Stimulated activated CD4-positive, alpha-beta T cell treated with anti-CD3 and anti-CD28 coated beads, Interleukin-1b, Interleukin-23, amount 100 ng/mL, for 4 hours (primary cell): Measurements from ENCODE around the gene CDYL.

Experiments used
- DNase-seq, 2 donors: peaks; one replicate each; pipeline ENCODE4 v3.0.0-alpha.2; 2020; ENCODE audit warnings: low read depth in 2 of 2

The CDYL gene

DNA sequence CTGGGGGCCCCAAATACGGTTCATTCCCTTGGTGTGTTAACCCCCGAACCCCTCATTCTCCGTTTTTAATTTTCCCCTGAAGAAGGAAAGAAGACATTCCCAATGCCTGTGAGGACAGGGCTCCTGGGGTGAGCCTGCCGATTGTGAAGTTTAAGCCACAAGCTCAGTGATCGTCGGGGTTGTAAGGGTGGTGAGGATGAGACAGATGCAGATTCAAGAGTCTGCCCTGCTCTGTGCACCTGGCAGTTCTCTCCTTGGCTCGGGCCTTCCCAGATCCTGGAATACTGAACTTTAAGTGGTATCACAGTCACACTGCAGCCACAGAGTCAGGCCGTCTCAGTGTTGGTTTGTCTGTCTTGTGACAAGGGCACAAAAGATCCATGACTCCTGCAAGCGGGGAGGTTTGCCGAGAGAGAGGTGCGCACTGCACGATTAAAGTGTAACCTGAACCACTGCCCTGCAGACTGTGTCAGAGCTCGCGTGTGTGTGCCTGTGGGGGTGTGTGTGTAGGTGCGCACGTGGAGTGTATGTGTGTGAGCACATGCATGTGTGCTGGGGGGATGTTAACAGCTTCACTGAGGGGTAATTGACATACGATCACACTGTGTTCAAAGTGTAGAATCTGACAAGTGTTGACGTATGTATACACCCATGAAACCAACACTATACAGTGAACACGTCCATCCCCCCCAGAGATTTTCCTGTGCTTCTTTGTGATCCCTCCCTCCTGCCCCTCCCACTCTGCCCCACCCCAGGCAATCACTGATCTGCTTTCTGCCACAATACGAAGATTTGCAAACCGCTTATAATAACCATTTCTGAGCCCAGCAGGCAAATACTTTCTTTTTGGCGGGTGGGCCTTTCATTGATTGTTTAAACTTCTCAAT lies 188.7 kb downstream of the CDYL start:
- no peak for DNase-seq

DNA sequence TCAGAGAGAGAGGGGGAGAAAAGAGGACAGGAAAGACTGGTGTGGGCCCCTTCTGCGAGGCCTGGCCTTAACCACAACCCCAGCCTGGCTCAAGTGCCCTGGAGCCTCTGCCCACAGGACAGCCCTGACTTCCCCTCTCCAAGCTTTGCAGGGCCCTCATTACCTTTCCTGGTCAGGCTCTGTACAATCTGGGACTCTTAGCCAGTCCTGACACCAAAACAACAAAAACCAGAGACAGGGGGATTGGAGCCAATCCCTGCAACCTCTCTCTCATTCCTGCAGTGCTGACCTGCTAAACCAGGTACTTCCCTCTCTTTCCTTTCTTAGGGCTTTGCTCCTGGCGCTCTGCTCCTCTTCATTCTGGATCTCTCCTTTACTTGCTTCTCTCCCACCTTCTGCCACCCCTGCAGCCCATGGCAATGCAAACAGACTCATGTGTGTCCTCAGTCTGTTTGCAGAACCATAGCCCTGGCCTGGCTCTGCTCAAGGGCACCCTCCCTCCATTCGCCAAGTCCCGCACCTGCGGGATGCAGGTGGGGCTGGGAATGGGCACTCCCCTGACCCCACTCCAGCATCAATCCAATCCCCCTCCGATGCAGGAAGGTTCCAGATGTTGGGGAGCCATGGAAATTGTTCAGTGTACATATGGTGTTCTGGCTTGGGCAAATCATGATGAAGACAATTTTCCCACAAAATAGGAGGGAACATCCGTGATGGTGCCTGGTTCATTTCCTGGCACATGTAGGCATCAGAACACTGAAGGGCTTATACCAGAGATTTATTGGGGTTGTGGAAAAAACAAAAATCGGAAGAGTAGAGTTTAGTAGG lies 189.6 kb downstream of the CDYL start:
- no peak for DNase-seq

DNA sequence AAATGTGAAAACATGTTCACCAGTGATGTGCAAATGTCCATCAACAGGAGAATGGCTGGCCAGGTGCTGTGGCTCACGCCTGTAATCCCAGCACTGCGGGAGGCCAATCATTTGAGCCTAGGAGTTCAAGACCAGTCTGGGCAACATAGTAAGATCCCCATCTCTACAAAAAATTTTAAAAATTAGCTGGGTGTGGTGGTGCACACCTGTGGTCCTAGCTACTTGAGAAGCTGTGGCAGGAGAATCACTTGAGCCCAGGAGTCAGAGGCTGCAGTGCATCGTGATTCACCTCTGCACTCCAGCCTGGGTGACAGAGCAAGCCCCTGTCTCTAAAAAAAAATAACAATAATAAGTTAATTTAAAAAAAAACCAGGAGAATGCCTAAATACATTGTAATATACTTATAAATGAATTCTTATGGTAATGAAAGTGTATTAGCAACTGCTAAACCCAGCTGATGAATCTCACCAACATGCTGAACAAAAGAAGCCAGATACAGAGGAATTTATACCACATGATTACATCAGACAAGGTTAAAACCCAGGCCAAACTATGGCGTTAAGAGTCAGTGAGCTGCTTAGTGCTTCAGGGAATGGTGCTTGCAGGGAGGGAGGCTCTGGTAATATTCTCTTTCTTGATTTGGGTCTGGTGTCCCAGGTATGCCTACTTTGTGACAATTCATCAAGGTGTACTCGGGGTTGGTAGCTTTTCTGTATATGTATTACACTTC lies 191.3 kb downstream of the CDYL start:
- DNase-seq = no peak

DNA sequence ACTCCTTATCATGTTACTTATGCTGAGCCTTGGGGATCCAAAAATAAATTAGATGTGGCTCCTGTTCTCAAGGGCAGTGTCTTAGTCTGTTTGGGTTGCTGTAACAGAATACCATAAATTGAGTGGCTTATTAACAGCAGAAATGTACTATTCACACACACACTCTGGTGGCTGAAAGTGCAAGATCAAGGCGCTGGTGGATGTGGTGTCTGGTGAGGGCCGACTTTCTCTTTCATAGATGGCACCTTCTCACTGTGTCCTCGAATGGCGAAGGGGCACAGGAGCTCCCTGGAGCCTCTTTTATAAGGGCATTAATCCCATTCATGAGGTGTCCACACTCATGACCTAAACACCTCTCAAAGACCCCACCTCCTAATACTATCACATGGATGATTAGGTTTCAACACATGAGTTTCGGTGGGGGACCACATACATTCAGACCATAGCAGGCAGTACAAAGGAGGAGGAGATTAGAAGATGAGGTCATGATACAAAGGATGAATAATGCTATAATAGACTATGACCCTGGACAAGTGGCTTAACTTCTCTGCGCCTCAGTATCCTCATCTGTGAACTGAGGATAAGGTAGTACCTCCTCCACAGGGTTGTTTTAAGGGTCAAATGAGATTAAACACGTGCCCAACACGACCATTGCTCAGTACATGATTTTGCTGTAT lies 193.5 kb downstream of the CDYL start:
- DNase-seq = no peak

DNA sequence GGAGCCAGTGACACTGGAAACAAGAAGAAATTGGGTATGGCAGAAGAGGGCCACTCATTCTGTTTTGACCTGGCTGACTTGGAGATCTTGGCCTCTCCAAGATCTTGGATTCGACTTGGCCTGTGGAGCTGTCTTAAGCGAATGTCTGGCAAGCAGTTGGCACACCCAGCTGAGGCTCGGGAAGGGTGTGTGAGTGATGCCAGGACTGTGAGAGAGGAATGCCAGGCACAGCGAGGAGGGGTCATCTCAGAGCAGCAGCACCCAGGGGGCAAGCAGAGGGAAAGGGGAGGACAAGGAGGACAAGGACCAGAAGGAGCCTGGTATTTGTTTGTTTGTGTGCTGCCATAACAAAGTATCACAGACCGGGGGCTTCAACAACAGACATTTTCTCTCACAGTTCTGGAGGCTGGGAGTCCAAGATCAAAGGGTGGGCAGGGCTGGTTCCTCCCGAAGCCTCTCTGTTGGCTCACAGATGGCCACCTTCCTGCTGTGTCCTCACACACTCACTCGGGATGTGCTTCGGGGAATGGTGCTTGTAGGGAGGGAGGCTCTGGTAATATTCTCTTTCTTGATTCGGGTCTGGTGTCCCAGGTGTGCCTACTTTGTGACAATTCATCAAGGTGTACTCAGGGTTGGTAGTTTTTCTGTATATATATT lies 194.7 kb downstream of the CDYL start:
- no peak for DNase-seq

DNA sequence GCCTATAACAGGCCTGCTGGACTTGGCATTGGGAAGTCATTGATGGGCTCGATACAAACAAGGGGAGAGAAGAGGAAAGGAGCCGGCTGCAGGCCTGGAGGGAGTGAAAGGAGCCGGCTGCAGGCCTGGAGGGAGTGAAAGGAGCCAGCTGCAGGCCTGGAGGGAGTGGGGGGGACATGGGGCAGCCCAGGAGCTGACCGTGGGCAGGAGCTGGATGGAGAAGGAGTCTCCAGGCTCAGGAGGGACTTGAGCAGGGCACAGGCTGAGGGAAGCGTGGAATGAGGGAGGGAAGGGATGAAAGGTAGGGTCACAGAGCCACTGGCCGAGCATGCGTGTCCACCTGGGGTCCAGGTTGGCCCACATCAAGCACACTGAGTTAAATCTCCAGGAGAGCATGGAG lies 195.6 kb downstream of the CDYL start:
- no peak for DNase-seq

DNA sequence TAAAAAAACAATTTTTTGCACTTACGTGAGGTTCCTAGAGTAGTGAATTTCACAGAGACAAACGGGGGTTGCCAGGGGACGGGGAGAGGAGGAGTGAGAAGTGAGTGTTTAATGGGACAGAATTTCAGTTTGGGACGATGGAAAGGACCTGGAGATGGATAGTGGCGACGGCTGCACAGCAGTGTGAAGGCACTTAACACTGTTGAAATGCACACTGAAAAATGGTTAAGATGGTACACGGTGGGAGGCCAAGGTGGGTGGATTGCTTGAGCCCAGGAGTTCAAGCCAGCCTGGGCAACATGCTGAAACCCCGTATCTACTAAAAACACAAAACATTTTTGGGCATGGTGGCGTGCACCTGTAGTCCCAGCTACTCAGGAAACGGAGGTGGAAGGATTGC lies 196.2 kb downstream of the CDYL start:
- DNase-seq = no peak

DNA sequence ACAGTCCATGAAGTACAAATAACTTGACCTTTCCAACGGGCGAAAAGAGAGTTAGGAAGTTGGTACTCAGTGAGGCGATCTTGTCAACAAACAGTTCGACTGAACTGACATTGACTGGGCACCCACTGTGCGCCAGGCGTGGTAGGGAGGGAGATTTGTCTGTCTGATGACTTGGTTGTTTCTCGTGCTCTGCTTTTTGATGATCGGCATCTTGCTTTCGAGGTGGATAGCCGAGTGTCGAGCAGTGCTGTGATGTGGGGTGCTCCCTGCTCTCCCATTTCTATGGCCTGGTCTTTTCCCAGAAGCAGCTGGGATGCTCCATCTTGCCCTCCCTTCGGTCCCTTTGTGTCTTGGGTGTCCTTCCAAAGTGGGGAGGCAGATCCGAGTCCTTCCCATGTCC lies 197.2 kb downstream of the CDYL start:
- DNase-seq = no peak

DNA sequence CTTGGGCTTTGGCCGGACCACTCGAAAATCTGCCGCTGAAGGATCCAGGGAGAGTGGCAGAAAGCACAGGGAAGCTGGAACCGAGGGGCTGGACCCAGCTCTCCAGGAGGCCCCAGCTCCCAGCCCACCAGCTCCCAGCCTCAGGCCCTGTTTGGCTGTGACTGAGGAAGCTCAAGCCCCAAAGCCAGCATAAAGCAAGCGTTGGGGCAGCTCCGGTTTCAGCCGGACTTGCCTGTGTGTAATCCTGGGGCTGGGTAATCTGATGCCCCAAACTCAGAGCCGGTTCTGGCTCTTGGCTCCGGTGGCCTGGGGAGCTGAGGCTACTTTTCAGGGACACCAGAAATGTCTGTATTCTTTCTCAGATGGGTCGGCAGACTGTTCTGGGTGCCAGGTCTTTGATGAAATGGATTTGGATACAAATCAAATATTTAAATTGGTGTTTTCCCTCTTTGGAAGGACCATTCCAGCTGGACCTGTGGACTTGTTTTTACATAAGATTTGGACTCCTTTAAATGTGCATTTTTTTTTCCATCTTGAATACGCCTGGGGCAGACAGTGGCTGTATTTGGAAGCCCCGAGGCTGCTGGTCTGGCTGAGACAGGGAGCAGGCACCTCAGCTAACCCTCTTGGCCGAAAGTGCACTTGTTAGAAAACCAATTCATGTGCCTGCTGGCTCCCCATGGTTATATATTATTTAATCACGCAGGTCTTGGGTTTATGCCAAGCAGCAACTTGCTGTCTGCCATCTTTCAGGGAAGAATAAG lies 198.0 kb downstream of the CDYL start:
- no peak for DNase-seq

DNA sequence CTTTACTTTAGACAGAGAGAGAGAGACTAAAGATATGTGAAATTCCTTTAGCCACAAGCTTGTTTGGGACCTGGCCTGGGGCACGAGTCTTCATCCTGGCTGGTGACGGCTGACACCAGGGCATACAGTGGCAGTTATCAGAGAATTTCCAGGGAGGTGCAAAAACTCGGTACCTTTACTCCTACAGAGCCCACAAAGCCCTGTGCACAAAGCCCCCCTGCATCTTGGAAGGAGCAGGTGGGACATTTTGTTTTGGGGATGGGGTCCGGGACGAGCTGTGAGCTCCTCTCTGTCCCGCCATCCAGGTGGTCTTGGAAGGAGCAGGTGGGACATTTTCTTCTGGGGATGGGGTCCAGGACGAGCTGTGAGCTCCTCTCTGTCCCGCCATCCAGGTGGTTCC lies 198.8 kb downstream of the CDYL start:
- no peak for DNase-seq

DNA sequence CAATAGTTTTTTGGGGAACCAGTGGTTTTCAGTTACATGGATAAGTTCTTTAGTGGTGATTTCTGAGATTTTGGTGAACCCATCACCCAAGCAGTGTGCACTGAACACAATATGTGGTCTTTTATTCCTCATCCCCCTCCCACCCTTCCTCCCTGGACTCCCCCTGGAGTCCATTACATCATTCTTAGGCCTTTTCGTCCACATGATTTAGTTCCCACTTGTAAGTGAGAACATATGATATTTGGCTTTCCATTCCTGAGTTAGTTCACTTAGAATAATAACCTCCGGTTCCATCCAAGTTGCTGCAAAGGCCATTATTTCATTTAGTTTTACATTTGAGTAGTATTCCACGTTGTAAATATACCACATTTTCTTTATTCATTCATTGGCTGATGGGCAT lies 199.3 kb downstream of the CDYL start:
- no peak for DNase-seq

DNA sequence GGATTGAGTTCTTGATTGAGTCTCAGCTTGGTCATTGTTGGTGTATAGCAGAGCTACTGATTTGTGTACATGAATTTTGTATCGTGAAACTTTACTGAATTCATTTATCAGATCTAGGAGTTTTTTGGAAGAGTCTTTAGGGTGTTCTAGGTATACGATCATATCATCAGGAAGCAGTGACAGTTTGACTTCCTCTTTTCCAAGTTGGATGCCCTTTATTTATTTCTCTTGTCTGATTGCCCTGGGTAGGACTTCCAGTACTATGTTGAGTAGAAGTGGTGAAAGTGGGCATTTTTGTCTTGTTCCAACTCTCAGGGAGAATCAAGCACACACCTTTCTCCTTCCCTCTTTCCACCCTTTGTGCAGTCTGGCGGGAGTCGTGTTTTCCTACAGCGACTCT lies 201.3 kb downstream of the CDYL start:
- DNase-seq = no peak

DNA sequence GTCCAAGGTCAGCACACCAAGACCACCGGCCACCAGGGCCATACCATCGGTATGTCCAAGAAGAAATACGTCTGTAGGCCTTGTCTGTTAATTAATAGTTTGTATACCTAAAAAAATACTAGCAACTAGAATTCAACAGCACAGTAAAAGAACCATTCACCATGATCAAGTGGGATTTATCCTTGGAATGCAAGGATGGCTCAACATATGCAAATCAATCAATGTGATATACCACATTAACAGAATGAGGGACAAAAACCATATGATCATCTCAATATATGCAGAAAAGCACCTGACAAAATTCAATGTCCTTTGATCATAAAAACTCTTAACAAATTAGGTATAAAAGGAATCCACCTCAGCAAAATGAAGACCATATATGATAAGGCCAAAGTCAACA lies 203.2 kb downstream of the CDYL start:
- DNase-seq = no peak

DNA sequence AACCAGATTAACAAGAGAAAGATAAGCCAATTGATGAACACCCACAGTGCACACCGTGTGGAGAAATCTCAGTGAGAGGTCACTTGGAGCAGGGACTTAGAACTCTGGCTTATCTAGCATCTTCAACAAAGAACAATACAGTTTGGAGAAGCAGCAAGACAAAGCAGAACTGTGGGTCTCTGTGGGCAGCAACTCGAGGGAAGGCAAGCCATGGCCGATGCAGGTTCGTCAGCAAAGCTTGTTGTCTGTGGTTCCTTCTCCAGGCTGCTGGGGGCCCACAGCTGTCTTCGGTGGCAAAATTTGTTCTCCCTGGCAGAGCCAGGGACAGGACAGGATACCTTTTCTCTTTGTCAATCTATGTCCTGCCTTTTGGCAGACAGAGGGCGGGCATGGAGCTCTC lies 205.6 kb downstream of the CDYL start:
- no peak for DNase-seq

DNA sequence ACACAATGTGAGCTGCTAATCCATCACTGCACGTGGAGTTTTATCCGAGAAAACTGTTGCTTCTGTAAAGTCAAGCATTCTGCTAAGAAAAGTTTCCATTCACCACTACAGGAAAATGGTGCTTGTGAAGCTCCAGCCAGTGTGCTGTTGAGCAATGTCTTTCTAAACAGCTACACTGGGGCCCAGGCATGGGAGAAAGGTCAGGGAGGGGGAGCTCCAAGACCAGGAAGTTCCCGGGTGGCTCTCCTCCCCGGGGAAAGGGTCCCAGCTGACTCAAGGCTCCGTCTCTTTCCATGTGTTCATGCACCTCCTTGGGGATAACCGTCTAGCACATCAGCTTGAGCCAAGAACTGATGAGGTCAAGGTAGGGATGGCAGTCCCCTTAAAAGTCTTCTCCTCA lies 207.1 kb downstream of the CDYL start:
- DNase-seq = no peak

DNA sequence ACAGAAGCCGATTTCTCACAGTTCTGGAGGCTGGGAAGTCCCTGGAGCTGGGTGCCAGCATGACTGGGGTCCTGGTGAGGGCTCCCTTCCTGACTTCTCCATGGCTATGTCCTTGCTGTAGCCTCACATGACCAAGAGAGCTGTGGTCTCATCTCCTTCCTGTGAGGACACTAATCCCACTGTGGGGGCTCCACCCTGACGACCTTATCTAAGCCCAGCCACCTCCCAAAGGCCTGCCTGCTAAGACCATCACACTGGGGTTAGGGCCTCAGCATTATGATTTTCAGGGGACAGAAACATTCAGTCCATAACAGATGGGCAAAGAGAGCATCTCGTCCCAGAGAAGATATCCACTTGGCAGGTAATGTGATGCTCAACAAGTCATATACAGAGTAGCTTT lies 210.8 kb downstream of the CDYL start:
- no peak for DNase-seq

DNA sequence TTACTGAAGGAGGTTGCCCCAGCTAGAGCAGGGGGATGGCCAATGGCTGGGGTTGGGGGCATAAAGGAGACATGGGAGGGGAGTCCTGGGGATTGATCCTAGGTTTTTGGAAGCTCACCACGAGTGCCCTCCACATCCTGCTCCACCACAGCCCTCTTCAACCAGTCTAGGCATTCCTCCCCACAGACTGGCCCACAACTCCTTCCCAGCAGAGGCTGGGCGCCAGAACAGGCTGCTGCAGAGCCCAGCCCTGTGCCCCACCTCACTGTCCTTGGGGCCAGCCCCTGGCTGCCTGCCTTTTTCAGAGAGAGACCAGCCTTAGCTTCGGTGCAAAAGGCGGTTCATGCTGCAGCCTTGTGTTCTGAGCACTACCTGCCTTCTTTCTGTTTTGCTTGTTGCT lies 211.2 kb downstream of the CDYL start:
- DNase-seq = no peak

DNA sequence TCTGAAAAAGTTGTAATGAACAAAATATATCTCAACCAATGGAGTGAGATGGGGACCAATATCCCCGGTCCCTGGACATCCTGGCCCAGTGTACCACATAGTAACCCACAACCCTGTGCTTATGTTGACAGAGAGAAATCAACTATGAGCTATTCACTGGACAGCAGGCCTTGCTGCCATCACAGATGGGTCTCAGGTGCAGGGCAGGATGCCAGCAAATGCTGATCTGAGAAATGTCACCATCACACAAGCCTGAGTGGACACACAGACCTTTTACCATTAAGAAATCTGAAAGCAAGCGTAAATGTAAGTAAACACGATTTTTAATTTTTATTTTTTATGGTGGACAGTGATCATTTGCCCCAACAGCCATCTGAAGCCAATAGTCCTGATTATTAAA lies 218.5 kb downstream of the CDYL start:
- DNase-seq = no peak

DNA sequence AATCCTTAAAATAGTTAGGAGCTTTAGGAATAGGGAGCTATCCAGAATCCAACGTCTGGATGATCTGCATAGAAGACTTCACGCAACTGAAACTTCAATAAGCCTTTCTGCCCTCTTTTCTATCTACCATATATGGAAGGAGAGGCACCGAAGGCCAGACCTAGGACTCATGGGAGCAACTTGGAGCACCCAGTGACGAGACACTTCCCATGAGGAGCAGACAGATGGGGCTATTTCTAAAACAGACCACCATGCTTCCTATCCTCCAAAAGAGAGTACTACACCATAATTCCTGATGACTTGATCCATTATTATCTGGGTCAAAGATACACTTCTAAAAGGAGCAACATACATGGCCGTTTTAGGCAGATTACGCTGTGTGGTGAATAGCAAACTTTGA lies 221.7 kb downstream of the CDYL start:
- DNase-seq = no peak

DNA sequence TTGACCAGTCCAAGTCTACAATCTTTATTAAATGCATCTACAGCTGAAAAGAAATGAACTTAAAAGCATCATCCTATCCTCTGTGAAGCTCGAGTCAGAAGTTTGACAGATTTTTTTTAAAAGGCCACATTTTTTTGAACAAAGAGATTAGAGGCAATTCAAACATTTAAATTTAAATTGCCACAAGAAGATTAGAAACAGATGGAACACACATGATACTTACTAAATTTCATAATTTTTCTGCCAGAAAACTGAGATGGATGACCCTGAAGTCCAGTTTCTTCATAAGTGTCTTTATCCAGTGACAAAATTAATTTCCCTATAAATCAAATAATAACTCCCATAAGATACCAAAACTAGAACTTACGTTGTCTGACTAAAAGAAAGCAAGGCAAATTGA lies 223.4 kb downstream of the CDYL start:
- no peak for DNase-seq
